ENCODE data around the gene PIP4K2A. TPM values are rescaled to one million over a fixed set of nuclear protein-coding genes. Genes with fewer than 3 reads are reported as not detected.

Gene PIP4K2A
- total and polyA plus RNA-seq, 9 donors = 4.3 to 85.6 (median 18.4) TPM

- no peak for TF ChIP-seq POLR2A (IDR thresholded peaks at IDR 0.05)
- TF ChIP-seq CTCF (IDR thresholded peaks at IDR 0.05) = no peak
- no peak for TF ChIP-seq EP300 (IDR thresholded peaks at IDR 0.05)
- no peak for DNase-seq
Measured at GRCh38 chr10:22698941-22699440, 15.4 kb downstream of the PIP4K2A start.

GRCh38 chr10:22697800-22698199 lies 16.6 kb downstream of the PIP4K2A start:
- 89 to 91% (median 89%) methylated on average over 10 of the region's 10 CpGs for WGBS, 3 donors
- intact Hi-C loops (cut with DNase I) = no loop called here
- TF ChIP-seq EP300 (IDR thresholded peaks at IDR 0.05) (no peak), CTCF (IDR thresholded peaks at IDR 0.05) (no peak), POLR2A (IDR thresholded peaks at IDR 0.05) (no peak)
- no peaks in the 10 kb centered on the region for H3K36me3 ChIP-seq
- H3K27me3 ChIP-seq = no peaks in the 10 kb centered on the region
- no peak overlapping the region for H3K27ac ChIP-seq
- no peak overlapping the region for H3K4me3 ChIP-seq
- H3K9me3 ChIP-seq = no peaks in the 10 kb centered on the region
- peaks cover 2% of the 10 kb centered on the region for H3K4me1 ChIP-seq (ENCODE audit: insufficient read depth)
- no peak for DNase-seq

More at GRCh38 chr10:22698941-22699440, 15.4 kb downstream of the PIP4K2A start:
- no peaks in the 10 kb centered on the region for H3K27me3 ChIP-seq
- no peak overlapping the region for H3K27ac ChIP-seq
- H3K36me3 ChIP-seq = no peaks in the 10 kb centered on the region
- H3K4me1 ChIP-seq (ENCODE audit: insufficient read depth) = peaks cover 2% of the 10 kb centered on the region
- no peak overlapping the region for H3K4me3 ChIP-seq
- 71 to 77% (median 76%) methylated on average over 3 of the region's 3 CpGs for WGBS, 3 donors
- no peaks in the 10 kb centered on the region for H3K9me3 ChIP-seq
- intact Hi-C loops (cut with DNase I) = no loop called here

- intact Hi-C loops (cut with DNase I) = no loop called here
- H3K27ac ChIP-seq = no peak overlapping the region
- H3K9me3 ChIP-seq = no peaks in the 10 kb centered on the region
- no peaks in the 10 kb centered on the region for H3K4me1 ChIP-seq (ENCODE audit: insufficient read depth)
- H3K4me3 ChIP-seq = no peak overlapping the region
- H3K27me3 ChIP-seq = no peaks in the 10 kb centered on the region
- WGBS, 3 donors = 67 to 80% (median 78%) methylated on average over 4 of the region's 4 CpGs
- TF ChIP-seq EP300 (IDR thresholded peaks at IDR 0.05) (no peak), POLR2A (IDR thresholded peaks at IDR 0.05) (no peak), CTCF (IDR thresholded peaks at IDR 0.05) (no peak)
- no peak for DNase-seq
- no peaks in the 10 kb centered on the region for H3K36me3 ChIP-seq
Measured at GRCh38 chr10:22697101-22697500, 17.3 kb downstream of the PIP4K2A start.

- no peaks in the 10 kb centered on the region for H3K9me3 ChIP-seq
- peaks cover 4% of the 10 kb centered on the region for H3K4me1 ChIP-seq (ENCODE audit: insufficient read depth)
- no peaks in the 10 kb centered on the region for H3K27me3 ChIP-seq
- no peaks in the 10 kb centered on the region for H3K36me3 ChIP-seq
- no peak overlapping the region for H3K27ac ChIP-seq
- no peak overlapping the region for H3K4me3 ChIP-seq
- TF ChIP-seq POLR2A (IDR thresholded peaks at IDR 0.05) (no peak), CTCF (IDR thresholded peaks at IDR 0.05) (no peak), EP300 (IDR thresholded peaks at IDR 0.05) (no peak)
- intact Hi-C loops (cut with DNase I) = no loop called here
- WGBS, 3 donors = 90 to 98% (median 93%) methylated on average over 6 of the region's 6 CpGs
- no peak for DNase-seq
Measured at GRCh38 chr10:22693860-22694259, 20.5 kb downstream of the PIP4K2A start.
